Forelimb muscle (tissue), 1 donor: ENCODE measurements around the gene AGPAT3. TPM values are rescaled to one million over a fixed set of nuclear protein-coding genes. Genes with fewer than 3 reads are reported as not detected.

ENCODE experiments used
- DNase-seq: peaks from one replicate; pipeline ENCODE4 v3.0.0-alpha.2; 2013; ENCODE audit warnings: low read depth
- polyA plus RNA-seq: library from polyadenylated mRNA; unstranded; fragments of 120-200 nt; gene quantifications from one replicate; pipeline ENCODE4 v1.2.1, GENCODE V29; 2013; ENCODE audit not compliant: insufficient read length

The AGPAT3 gene
- polyA plus RNA-seq, 1 donor: 27.0 TPM

DNA sequence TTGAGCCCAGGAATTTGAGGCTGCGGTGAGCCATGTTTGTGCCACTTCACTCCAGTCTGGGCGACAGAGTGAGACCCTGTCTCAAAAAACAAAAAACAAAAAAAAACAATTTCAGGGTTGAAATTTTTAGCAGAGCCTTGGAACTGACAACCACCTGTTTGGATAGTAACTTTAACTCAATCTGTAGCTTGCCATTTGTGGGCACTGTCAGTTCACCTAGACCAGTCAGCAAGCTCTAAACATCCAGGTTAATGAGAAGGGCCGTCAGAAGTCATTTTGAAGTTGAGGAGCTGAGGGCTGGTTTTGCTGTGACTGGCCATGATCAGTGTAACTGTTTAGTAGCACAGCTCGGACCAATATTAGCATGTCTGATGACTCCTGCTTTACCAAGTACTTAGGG, 155.5 kb downstream of the AGPAT3 start:
- DNase-seq: no peak

DNA sequence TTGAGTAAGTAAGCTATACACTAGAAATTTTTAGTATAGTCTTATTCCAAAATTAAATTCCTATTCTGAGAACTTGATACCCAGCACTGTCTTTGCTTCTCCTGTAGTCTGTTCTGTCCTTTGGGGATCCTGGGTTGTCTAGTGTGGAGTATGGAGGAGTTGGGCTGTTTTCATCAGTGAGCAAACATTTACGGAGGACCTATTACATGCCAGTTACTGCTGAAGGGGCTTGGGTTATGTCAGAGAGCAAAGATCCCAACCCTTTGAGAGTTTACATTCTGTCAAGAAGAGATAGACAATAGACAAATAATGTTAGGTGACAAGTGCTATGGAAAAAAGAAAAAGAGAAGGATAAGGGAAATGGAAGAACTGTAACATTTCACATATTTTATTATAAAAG, 156.0 kb downstream of the AGPAT3 start:
- DNase-seq: no peak

DNA sequence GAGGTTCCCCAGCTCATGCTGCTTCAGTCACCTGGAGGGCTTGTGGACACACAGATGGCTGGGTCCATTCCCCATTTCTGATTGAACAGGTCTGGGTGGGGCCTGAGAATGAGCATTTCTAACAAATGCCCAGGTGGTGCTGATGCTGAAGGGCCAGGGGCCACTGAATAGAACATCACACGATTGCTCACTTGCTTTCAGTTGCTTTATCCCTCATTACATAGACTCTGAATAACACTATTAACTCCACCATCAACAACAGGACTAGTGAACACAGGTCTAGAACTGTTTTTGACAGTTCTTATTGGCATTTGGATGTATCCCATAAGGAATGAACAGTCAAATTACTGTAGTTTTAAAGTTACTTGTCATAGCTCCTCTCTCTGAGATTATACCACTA, 159.2 kb downstream of the AGPAT3 start:
- DNase-seq: no peak

DNA sequence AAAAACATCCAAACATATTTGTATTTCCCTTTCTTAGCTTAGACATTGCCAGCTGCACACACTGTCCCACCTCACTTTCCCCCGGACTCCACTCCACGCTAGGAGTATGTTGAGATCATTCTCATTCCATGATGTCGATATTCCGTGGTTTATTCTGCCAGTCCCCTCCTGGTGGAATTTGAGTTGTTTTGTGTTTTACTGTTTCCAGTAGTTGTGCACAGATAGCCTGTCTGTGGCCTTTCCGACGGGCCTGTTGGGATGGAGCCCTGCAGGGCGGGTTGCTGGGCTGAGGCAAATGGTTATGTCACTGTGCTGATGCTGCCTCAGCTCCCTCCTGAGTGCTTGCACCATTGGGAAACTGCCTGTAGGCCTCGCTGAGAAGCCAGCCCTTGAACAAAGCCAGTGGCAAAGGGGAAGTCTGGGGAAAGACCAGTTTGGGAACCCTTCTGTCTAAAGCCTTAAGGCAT, 159.9 kb downstream of the AGPAT3 start:
- peak; percentile 26 for DNase-seq

DNA sequence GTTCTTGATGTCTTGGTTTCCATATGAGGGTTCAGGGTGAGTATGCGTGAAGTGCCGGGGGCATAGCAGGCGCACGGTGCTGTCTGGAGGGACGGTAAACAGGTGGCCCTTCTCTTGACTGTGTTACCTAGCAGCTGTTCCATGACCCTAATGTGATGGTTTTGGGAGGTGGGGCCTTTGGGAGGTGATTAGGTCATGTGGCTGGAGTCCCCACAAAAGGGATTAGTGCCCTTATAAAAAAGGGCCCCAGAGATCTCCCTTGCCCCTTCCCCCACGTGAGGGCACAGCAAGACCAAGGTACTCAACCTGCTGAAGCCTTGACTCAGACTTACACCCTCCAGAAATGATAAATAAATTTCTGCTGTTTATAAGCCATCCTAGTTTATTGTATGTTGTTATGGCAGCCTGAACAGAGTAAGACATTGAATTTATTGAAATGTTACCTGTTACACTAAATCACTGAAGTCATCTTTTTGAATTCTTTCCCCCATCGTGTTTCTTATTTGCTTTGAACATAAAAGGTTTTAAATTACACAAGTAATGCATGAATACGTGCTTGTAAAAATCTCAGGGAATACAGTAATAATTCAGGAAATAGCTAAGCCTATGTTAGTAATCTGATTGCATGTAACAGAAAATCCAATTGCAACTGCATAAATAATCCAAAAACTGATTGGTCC, 162.7 kb downstream of the AGPAT3 start:
- no peak for DNase-seq

DNA sequence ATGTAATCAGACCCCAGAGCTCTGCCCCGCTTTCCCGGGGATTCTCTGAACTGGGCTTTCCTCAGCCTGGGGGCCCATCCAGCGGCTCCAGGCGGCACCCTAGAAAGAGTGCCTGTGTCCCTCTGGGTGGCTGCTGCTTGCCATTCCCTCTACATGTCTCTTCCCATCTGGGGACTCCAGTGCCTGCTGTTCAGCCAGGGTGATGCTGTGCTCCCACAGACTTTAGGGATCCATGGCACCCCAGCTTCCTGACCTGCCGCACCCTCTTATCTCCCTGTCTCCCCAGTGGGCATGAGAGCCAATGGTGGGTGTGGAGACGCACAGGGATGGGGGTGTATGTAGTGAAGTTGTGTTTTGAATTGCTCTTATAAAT, 163.2 kb downstream of the AGPAT3 start:
- no peak for DNase-seq

DNA sequence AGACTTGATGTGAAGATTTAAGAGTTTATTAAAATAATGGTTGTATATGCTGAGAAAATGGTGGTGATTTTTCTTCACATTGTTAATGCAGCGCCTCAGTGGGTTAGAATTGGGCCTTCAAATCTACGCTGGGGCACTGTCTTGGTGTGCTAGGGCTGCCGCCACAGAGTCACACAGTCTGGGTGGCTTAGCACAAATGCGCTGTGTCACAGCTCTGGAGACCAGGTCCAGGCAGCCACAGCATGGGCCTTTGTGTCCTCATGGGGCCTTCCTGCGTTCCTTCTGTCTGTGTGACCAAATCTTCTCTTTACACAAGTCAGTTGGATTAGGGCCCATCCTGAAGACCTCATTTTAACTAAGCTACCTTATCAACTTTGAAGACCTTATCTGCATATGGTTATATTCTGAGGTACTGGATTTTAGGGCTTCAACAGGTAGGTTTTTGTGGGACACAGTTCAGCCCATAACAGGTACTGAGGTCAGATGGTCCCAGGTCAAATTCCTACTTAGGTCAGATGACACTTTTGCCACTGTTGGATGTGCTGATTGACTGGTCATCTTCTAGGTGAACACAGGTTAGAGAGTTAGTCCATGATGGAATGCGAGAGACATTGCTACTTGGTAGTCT, 164.6 kb downstream of the AGPAT3 start:
- no peak for DNase-seq

DNA sequence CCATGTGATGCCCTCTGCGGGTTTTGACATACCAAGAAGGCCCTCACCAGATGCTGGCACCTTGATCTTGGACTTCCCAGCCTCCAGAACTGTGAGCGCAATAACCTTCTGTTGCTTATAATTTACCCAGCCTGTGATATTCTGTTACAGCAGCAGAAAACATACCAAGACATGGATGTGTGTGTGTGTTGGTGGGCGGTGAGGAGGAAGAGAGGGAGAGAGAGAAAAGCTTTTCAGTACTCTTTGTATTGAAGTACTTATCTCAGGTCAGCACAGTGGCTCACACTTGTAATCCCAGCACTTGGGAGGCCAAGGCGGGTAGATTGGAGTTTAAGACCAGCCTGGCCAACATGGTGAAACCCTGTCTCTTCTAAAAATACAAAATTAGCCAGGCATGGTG, 170.2 kb downstream of the AGPAT3 start:
- DNase-seq: no peak

Other genes starting within 250 kb of the AGPAT3 start
- gene HSF2BP, start 205.7 kb upstream of the AGPAT3 start, polyA plus RNA-seq: 0.62 TPM
- 23.4 TPM for gene RRP1B, start 205.7 kb upstream of the AGPAT3 start, polyA plus RNA-seq
- gene PDXK, start 146.1 kb upstream of the AGPAT3 start, polyA plus RNA-seq: 19.0 TPM
- 14.9 TPM for gene CSTB, start 88.9 kb upstream of the AGPAT3 start, polyA plus RNA-seq
- 16.9 TPM for gene RRP1, start 75.6 kb upstream of the AGPAT3 start, polyA plus RNA-seq
- 12.2 TPM for gene TRAPPC10, start 147.1 kb downstream of the AGPAT3 start, polyA plus RNA-seq
- 1.6 TPM for gene PWP2, start 242.2 kb downstream of the AGPAT3 start, polyA plus RNA-seq